Measurements from ENCODE around the gene HIPK3.

Gene HIPK3

GRCh38 chr11:33262011-33262645, 4.9 kb downstream of the HIPK3 start:
- H3K4me3 ChIP-seq (ENCODE audit: low read depth, low read length), result no peak overlapping the region

GRCh38 chr11:33263549-33263948, 6.4 kb downstream of the HIPK3 start:
- no peak overlapping the region for H3K4me3 ChIP-seq (ENCODE audit: low read depth, low read length)
- TF ChIP-seq, protein P1, sequence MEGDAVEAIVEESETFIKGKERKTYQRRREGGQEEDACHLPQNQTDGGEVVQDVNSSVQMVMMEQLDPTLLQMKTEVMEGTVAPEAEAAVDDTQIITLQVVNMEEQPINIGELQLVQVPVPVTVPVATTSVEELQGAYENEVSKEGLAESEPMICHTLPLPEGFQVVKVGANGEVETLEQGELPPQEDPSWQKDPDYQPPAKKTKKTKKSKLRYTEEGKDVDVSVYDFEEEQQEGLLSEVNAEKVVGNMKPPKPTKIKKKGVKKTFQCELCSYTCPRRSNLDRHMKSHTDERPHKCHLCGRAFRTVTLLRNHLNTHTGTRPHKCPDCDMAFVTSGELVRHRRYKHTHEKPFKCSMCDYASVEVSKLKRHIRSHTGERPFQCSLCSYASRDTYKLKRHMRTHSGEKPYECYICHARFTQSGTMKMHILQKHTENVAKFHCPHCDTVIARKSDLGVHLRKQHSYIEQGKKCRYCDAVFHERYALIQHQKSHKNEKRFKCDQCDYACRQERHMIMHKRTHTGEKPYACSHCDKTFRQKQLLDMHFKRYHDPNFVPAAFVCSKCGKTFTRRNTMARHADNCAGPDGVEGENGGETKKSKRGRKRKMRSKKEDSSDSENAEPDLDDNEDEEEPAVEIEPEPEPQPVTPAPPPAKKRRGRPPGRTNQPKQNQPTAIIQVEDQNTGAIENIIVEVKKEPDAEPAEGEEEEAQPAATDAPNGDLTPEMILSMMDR (IDR thresholded peaks at IDR 0.05; ENCODE audit: low read depth, low read length), result no peak

More at GRCh38 chr11:33262011-33262645, 4.9 kb downstream of the HIPK3 start:
- TF ChIP-seq, protein P1 (IDR thresholded peaks at IDR 0.05; ENCODE audit: low read depth, low read length), result no peak

- TF ChIP-seq, protein P1 (IDR thresholded peaks at IDR 0.05; ENCODE audit: low read depth, low read length), result no peak
- H3K4me3 ChIP-seq (ENCODE audit: low read depth, low read length), result no peak overlapping the region
Measured at GRCh38 chr11:33264926-33265325, 7.7 kb downstream of the HIPK3 start.

- H3K4me3 ChIP-seq (ENCODE audit: low read depth, low read length), result no peak overlapping the region
- TF ChIP-seq, protein P1 (IDR thresholded peaks at IDR 0.05; ENCODE audit: low read depth, low read length), result no peak
Measured at GRCh38 chr11:33266393-33267215, 9.4 kb downstream of the HIPK3 start.

- TF ChIP-seq, protein P1 (IDR thresholded peaks at IDR 0.05; ENCODE audit: low read depth, low read length), result no peak
- no peak overlapping the region for H3K4me3 ChIP-seq (ENCODE audit: low read depth, low read length)
Measured at GRCh38 chr11:33268945-33269540, 11.9 kb downstream of the HIPK3 start.

DNA sequence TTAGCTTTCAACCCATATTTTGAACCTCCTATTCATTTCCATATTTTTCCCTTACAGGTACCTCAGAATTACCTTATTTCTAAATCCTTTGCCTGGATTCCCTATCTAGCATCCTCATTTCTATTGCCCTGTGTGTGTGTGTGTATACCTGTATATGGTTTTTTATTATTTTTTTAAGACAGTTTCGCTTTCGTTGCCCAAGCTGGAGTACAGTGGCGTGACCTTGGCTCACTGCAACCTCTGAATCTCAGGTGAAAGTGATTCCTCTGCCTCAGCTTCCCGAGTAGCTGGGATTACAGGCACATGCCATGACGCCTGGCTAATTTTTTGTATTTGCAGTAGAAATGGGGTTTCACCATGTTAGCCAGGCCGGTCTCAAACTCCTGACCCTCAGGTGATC, 12.6 kb downstream of the HIPK3 start:
- no peak overlapping the region for H3K4me3 ChIP-seq (ENCODE audit: low read depth, low read length)
- TF ChIP-seq, protein P1 (IDR thresholded peaks at IDR 0.05; ENCODE audit: low read depth, low read length), result no peak

DNA sequence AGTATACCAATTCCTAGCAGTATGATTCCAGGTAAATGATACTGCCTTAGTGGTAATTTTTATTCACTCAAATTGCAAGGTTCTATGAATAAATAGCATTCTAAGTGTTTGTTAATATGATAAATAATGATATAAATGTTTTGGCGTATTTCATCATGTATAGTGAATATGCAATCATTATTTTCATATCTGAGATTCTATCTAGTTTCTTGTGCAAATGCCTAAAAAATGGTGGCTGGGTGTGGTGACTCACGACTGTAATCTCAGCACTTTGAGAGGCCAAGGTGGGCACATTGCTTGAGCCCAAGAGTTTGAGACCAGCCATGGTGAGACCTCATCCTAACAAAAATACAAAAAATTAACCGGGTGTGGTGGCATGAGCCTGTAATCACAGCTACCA, 13.9 kb downstream of the HIPK3 start:
- TF ChIP-seq, protein P1 (IDR thresholded peaks at IDR 0.05; ENCODE audit: low read depth, low read length), result no peak
- no peak overlapping the region for H3K4me3 ChIP-seq (ENCODE audit: low read depth, low read length)
